ENCODE data around the gene CTAGE15. TPM values are rescaled to one million over a fixed set of nuclear protein-coding genes. Genes with fewer than 3 reads are reported as not detected.
"Not testable (repeated sequence)": the region's sequence is repeated elsewhere in the genome, so short reads cannot be mapped to it uniquely, and the experiment has no call there.

The CTAGE15 gene
- polyA plus RNA-seq, 1 donor from 2014 or later = not detected

- H3K36me3 ChIP-seq (ENCODE audit: insufficient read depth, low read length); H3K27ac ChIP-seq (ENCODE audit: low read length); H4K20me1 ChIP-seq (ENCODE audit: insufficient read depth); H3K27me3 ChIP-seq (ENCODE audit: insufficient read depth, low read depth, low read length); H3K4me2 ChIP-seq (ENCODE audit: low read length); H3K4me3 ChIP-seq (ENCODE audit: low read length); H3K9ac ChIP-seq (ENCODE audit: low read length); H2AFZ ChIP-seq (ENCODE audit: low read depth, low read length); H3K79me2 ChIP-seq (replicated peaks; ENCODE audit: insufficient read depth, low read length); H3K9me2 ChIP-seq (ENCODE audit: insufficient read depth, low read length); H3F3A ChIP-seq (ENCODE audit: insufficient read depth, low read length, poor library complexity, severe bottlenecking); H3K9me3 ChIP-seq (ENCODE audit: low read length): not testable (repeated sequence)
These were observed 43.9 kb downstream of the CTAGE15 start for GRCh38 chr7:143615545-143615944.

- H3F3A ChIP-seq (ENCODE audit: insufficient read depth, low read length, poor library complexity, severe bottlenecking); H3K27ac ChIP-seq (ENCODE audit: low read length); H2AFZ ChIP-seq (ENCODE audit: low read depth, low read length); H3K4me3 ChIP-seq (ENCODE audit: low read length); H3K4me2 ChIP-seq (ENCODE audit: low read length); H3K9ac ChIP-seq (ENCODE audit: low read length); H3K36me3 ChIP-seq (ENCODE audit: insufficient read depth, low read length); H4K20me1 ChIP-seq (ENCODE audit: insufficient read depth); H3K79me2 ChIP-seq (replicated peaks; ENCODE audit: insufficient read depth, low read length); H3K27me3 ChIP-seq (ENCODE audit: insufficient read depth, low read depth, low read length); H3K9me2 ChIP-seq (ENCODE audit: insufficient read depth, low read length); H3K9me3 ChIP-seq (ENCODE audit: low read length): not testable (repeated sequence)
These were observed 45.6 kb downstream of the CTAGE15 start for GRCh38 chr7:143617204-143617603.

DNA sequence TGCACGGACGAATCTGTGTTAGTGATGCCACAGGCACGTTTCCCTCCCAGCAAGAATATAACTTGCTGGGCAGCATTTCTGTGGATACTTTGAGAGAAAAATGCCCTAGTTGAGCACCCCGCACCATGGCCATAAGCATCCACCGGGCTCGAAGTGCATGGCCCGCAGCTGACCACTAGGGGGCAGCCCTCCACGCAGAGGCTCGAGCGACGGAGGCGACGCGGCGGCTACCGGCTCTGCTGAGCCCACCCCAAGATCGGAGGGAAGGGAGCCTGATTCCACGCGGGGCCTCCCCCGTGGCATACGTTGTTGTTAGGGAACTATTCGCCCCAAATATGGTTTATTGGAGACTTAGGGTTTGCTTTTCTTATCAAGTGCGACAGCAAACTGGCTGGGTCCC lies 48.5 kb downstream of the CTAGE15 start:
- not testable (repeated sequence) for H3K27ac ChIP-seq (ENCODE audit: low read length); H3K4me3 ChIP-seq (ENCODE audit: low read length); H3K9me3 ChIP-seq (ENCODE audit: low read length); H4K20me1 ChIP-seq (ENCODE audit: insufficient read depth); H3F3A ChIP-seq (ENCODE audit: insufficient read depth, low read length, poor library complexity, severe bottlenecking); H3K36me3 ChIP-seq (ENCODE audit: insufficient read depth, low read length); H3K4me2 ChIP-seq (ENCODE audit: low read length); H2AFZ ChIP-seq (ENCODE audit: low read depth, low read length); H3K9me2 ChIP-seq (ENCODE audit: insufficient read depth, low read length); H3K79me2 ChIP-seq (replicated peaks; ENCODE audit: insufficient read depth, low read length); H3K9ac ChIP-seq (ENCODE audit: low read length); H3K27me3 ChIP-seq (ENCODE audit: insufficient read depth, low read depth, low read length)

DNA sequence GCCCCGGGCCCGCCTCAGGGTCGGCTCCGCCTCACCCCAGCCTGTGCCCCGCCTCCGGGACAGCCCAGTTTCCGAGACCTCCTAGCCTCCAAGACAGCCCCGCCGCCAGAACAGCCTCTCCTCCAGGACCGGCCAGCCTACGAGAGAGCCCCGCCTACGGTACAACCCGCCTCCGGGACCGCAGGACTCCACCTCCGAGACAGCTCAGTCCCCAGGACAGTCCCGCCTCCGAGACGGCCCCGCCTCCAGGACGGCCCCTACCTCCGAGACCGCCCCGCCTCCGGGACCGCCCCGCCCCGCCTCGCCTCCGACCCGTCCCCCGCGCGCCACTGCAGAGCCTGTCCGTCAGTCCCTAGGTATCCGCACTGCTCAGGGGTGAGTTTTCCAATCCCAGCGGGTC lies 49.0 kb downstream of the CTAGE15 start, which contains the start of gene TCAF2:
Gene TCAF2 (plus strand): TSS at position 329 of the 400 bp plus-strand sequence.
- not testable (repeated sequence) for H3K9ac ChIP-seq (ENCODE audit: low read length); H3K36me3 ChIP-seq (ENCODE audit: insufficient read depth, low read length); H3K79me2 ChIP-seq (replicated peaks; ENCODE audit: insufficient read depth, low read length); H3K4me3 ChIP-seq (ENCODE audit: low read length); H3K9me2 ChIP-seq (ENCODE audit: insufficient read depth, low read length); H3K27ac ChIP-seq (ENCODE audit: low read length); H3K4me2 ChIP-seq (ENCODE audit: low read length); H2AFZ ChIP-seq (ENCODE audit: low read depth, low read length); H3F3A ChIP-seq (ENCODE audit: insufficient read depth, low read length, poor library complexity, severe bottlenecking); H4K20me1 ChIP-seq (ENCODE audit: insufficient read depth); H3K27me3 ChIP-seq (ENCODE audit: insufficient read depth, low read depth, low read length); H3K9me3 ChIP-seq (ENCODE audit: low read length)

DNA sequence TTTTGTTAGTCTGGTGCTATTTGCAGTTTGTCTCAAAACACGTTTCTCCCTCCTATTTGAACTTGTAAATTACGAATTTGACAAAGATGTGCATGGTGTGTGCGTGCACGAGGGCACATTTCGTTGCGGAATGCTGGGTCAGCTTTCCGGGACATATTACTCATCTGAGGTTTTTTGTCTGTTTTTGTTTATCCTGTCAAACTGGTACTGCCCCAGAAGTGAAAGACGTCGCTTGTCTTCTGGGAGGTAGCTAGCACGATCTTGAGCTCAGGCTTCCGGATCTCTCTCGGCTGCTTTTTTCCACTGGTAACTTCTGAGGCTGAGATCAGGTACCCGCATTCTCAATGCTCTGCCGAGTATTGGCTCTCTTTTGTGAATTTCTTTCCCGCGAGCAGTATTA lies 49.6 kb downstream of the CTAGE15 start:
- not testable (repeated sequence) for H3K79me2 ChIP-seq (replicated peaks; ENCODE audit: insufficient read depth, low read length); H2AFZ ChIP-seq (ENCODE audit: low read depth, low read length); H3F3A ChIP-seq (ENCODE audit: insufficient read depth, low read length, poor library complexity, severe bottlenecking); H3K4me2 ChIP-seq (ENCODE audit: low read length); H3K27me3 ChIP-seq (ENCODE audit: insufficient read depth, low read depth, low read length); H3K36me3 ChIP-seq (ENCODE audit: insufficient read depth, low read length); H3K4me3 ChIP-seq (ENCODE audit: low read length); H3K9ac ChIP-seq (ENCODE audit: low read length); H3K9me3 ChIP-seq (ENCODE audit: low read length); H3K27ac ChIP-seq (ENCODE audit: low read length); H4K20me1 ChIP-seq (ENCODE audit: insufficient read depth); H3K9me2 ChIP-seq (ENCODE audit: insufficient read depth, low read length)

GRCh38 chr7:143622130-143622529 lies 50.5 kb downstream of the CTAGE15 start:
- H3F3A ChIP-seq (ENCODE audit: insufficient read depth, low read length, poor library complexity, severe bottlenecking); H3K9me3 ChIP-seq (ENCODE audit: low read length); H3K27me3 ChIP-seq (ENCODE audit: insufficient read depth, low read depth, low read length); H3K4me3 ChIP-seq (ENCODE audit: low read length); H4K20me1 ChIP-seq (ENCODE audit: insufficient read depth); H3K9me2 ChIP-seq (ENCODE audit: insufficient read depth, low read length); H3K4me2 ChIP-seq (ENCODE audit: low read length); H3K9ac ChIP-seq (ENCODE audit: low read length); H3K79me2 ChIP-seq (replicated peaks; ENCODE audit: insufficient read depth, low read length); H3K36me3 ChIP-seq (ENCODE audit: insufficient read depth, low read length); H2AFZ ChIP-seq (ENCODE audit: low read depth, low read length); H3K27ac ChIP-seq (ENCODE audit: low read length): not testable (repeated sequence)

Small RNA genes within 50 kb of the gene (small RNA-seq; reads per million reads assigned to genes)
- gene AC073264.2 = 0 reads per million in 3 experiments
- gene RNU6-162P = 0 reads per million in 3 experiments

Other genes with a start within 250 kb of the CTAGE15 start
- 45.9 and 58.5 TPM in 2 replicates for gene FAM131B, start 209.1 kb upstream of the CTAGE15 start, polyA plus RNA-seq
- 10.0 and 15.8 TPM in 2 replicates for gene ZYX, start 190.5 kb upstream of the CTAGE15 start, polyA plus RNA-seq
- not detected in 2 replicates for gene EPHA1, start 162.9 kb upstream of the CTAGE15 start, polyA plus RNA-seq
- not detected in 2 replicates for gene TAS2R60, start 128.3 kb upstream of the CTAGE15 start, polyA plus RNA-seq
- gene TAS2R41, start 93.9 kb upstream of the CTAGE15 start, polyA plus RNA-seq = not detected in 2 replicates
- 0.08 and 0.28 TPM in 2 replicates for gene TCAF2, start 49.2 kb downstream of the CTAGE15 start, polyA plus RNA-seq
- gene CTAGE6, start 185.9 kb downstream of the CTAGE15 start, polyA plus RNA-seq = not detected in 2 replicates